GM20431 (cell line): ENCODE measurements around the gene FRMPD2.
"Not testable (repeated sequence)": the region's sequence is repeated elsewhere in the genome, so short reads cannot be mapped to it uniquely, and the experiment has no call there.

Experiments
- in situ Hi-C: fragments of 300-500 bp; cut with MseI, MboI; formaldehyde crosslinking; loops from one replicate; pipeline ENCODE4 v1.15.0; 2020; ENCODE audit warnings: low sequenced_read_pairs; ENCODE audit not compliant: unreplicated experiment

The FRMPD2 gene

DNA sequence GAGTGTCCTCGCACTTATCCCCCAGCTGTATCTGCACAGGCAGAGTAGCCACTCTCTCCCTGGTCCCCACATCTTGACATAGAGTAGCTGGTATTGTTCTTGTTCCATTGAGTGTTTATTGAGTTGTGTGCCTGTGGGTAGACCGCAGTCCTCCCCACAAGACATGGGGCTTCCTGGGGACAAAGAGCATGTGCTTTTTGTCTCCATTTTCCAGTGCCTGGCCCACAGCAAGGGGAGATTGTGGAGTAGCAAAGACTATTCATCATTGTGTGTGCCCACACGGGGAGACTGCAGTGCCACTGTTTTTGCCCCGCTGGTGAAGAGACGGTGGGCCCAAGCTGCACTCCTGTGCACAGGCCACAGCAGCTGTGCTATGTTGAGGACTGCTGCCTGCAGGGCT, 63.5 kb downstream of the FRMPD2 start:
- in situ Hi-C loops, result no loop called here

DNA sequence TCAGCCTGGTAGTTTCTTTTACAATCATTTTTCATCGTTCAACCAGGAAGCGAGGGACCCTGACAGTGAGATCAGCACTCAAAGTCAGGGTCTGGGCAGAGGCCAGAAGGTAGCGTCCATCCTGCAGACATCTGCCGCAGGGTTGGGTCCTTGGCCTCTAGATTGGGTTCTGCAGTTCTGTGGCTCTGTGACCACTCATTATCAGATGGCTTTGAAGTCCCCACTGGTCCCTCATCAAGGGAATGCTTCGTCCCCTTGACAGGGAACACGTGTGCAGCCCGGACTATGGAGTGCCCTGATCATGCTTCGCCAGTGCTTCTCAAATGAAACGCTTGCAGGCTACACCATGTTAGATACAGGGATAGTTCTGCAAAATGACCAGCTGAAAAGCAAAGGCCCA, 64.1 kb downstream of the FRMPD2 start:
- in situ Hi-C loops, result no loop called here

DNA sequence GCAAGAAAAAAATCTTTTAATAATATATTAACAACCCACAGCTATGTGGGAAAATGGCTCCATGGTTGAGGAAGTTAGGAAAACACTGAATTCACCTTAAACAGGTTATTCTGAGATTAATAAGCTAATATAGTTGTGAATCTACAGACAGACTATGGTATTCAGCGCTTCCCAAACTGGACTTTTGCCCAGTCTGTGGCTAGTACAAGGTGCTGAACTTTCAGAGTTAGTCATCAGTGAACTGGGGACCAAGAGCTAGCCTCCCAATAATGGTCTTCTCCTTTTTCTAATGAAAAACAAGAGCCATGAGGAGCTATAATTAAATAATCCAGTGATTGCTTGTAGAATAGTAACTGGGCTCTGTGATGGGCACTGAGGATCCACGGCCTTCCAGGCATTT, 65.3 kb downstream of the FRMPD2 start:
- in situ Hi-C loops, result no loop called here

DNA sequence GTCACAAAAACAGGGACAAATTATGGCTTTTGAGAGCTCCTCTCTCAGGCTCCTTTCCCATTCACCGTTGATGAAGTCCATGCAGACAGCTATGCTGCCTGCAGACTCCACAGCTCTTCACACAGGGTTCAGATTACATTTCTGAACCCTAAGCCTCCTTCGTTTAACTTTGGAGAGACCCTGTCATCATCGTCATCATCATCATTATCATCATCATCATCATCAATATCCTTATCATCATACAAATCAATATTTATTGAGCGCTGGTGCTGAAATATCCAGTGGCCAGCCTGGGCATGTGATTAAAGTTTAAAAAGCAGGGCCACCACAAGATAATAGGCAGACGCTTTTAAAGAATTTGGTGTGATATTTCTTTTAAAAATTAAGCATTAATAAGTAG, 66.6 kb downstream of the FRMPD2 start:
- in situ Hi-C loops, result no loop called here

DNA sequence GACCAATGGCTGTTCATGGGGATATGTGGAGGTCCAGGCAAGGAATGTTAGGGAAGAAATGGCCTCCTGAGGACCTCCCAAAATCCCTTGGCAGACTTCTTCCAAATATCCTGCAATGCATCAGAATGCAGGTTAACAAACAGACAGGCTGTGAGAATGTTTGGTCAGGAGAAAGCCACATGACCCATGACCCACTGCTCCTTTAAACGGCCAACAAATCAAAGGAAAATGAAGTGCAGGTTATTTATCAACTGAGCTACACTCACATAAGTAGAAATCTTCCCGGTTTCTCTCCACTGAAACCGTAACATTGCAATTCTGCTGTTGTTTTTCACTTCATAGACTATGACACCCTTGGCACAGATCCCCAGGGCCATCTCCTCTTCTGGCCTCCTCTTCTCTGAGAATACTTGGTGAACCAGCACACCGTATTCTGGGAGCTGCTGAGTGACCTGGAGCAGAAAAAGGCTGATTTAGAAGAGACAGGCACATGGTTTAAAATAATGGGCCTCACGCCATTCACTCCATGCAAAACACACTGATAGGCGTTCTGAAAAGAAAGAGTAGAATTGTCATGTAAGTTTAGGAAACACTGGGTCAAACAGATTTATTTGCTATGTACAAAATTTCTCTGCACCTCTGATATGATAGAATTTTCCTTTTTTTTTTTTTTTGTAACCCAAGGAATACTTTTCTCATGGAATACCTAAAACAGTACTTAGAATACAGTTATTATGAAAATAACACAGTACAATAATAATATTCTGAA, 67.8 kb downstream of the FRMPD2 start:
- in situ Hi-C loops, result no loop called here

DNA sequence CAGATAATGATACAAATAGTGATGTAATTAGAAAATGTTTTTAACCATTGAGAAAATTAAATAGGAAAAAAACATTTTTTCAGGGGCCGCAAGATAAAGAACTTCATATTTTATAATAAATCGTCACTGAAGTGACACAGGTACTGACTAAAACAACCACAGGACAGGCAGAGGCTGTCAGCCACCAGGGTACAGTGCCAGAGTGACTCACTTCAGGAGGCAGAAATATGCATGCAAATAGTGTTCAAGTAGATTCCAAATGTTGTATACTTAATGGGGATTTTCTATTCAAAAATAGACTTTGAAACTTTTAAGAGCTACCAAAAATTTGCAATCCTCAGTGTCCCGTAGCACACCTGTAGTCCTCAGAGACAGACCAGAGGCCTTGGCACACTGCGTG, 68.6 kb downstream of the FRMPD2 start:
- in situ Hi-C loops, result no loop called here

DNA sequence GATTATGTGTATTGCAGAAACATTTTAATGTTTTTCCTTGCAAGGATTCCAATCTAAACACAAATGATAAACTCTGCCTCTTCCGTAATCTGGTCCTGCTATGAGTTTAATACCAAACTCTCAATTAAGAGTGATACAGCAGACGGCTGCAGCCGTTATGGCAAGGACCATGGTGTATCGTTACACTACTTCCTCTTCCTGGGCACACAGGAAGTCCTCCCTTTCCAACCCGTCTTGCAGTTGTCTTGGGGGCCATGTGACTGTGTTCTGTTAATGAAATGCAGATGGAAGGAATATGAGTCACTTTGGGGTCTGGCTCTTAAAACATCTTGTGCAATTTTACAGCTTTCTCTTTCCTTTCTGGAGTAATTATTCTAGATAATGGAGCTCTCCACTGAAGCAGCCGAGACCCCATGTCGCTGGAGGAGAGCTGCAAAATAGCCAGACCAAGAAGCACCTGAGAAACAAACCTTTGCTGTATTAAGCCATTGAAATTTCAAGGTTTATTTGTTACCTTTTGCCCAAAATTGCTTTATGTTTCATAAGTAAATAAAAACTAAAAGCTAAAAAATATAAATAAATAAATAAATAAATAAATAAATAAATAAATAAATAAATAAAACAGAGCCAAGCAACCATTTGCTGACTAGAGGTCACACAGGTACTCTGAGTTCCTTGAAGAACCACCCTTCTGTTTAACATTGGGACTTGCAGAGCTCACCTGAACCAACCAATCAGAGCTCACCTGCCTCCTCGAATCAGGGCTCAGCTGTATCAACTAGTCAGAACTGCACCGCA, 74.7 kb downstream of the FRMPD2 start:
- in situ Hi-C loops, result no loop called here

DNA sequence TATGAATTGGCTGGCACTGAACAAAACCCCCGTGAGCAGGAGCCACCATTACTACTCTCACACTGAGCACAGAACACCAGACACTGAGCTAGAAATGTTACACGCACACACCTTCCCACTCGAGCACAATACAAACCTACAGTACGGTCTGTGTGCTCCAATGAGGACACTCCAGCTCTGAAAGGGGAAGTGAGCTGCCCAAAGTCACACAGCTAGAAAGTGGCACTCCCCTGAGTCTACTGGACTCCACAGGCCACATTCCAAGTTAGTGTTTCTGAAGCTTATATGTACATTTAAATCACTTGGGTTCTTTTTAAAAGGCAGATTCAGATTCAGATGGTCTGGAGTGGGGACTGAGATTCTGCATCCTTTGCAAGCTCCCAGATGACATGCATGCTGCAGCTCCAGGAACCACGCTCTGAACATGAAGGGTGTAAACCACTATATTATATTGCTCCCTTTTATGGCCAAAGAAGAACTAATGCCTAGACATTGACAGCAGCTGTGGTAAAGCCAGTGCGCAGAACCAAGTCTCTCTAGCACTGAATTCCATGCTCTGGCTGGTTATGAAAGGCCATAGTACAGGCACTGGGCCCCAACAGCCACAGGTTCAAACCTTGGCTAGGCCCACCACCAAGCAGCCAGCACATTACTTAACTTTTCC, 77.1 kb downstream of the FRMPD2 start:
- in situ Hi-C loops, result no loop called here

DNA sequence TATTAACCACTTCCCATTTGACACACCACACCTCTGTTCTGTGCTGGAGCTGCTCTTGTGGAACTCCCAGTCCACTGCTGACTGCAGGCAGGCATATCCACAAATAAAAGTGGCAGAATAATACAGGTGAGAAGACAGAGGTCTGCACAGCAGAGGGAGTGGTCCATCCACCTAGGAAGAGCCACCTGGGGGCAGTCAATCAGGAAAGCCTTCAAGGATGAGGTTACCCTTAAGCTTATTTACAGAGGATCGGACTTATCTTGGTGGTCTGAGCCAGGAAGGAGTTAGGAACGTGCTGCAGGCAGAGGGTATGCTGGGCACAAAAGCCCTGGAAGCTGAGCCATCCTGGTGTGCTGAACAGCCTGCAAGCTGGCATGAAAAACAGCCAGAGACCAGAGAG, 78.7 kb downstream of the FRMPD2 start:
- in situ Hi-C loops, result no loop called here

DNA sequence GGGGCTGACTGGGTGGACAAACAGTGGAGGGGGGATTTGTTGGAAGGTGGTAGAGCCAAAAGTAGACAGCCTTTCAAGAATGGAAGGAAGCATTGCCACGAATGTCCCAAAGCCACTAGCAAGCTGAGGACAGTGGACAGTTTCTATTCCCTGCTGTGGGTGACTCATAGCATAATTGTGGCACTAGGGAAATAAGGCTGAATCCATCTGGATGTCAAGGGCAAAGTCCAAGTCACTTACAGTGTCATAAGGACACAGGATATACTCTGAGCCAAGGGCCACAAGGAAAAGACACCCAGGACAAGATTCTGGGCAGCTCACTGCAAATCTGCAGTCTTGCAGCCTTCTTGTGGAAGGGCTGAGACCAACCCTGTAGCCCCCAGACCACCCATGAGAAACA, 79.7 kb downstream of the FRMPD2 start:
- in situ Hi-C loops, result no loop called here

DNA sequence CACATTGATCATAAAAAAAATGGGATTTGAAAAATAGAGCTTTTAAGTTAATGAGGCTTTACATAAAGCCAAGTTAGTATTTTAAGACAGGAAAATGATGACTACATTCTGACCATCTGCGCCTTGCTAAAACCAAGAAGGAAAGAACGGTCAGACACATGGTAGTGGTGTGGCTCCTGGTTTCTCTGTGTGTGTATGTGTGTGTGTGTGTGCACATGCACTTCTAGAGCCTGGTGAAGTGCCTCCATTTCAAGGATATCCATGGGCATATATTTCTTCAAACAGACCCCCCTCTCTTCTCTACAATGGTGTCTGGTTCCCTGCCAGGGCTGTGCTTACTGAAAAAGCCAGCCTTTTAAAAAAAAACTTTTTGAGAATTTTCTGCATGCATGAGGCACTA, 80.9 kb downstream of the FRMPD2 start:
- in situ Hi-C loops, result no loop called here

DNA sequence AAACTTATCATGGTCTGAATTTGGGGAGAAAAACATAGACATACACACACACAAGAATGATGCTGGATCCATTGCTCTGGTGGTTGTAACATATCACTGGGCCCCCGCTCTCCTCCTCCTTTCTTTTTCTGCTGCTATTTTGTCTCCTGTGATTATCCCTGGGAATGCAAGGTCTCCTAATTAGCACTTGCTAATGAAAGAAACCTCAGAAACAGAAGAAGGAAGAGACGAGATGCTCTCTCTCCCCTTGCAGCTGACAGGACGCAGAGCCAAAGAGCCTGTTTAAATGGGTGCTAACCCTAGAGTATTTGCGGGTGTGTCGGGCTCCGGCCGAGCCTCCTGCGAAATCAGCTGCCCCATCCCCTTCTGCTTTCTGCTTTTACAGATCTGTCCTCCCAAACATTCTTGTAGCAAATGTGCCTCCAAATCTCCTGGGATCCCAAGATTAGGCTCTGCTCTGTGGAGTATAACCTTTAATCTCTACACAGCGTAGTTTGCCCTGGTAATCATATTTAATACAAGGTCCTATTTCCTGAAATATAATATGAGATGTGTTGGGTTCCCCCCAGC, 81.5 kb downstream of the FRMPD2 start:
- in situ Hi-C loops, result no loop called here

DNA sequence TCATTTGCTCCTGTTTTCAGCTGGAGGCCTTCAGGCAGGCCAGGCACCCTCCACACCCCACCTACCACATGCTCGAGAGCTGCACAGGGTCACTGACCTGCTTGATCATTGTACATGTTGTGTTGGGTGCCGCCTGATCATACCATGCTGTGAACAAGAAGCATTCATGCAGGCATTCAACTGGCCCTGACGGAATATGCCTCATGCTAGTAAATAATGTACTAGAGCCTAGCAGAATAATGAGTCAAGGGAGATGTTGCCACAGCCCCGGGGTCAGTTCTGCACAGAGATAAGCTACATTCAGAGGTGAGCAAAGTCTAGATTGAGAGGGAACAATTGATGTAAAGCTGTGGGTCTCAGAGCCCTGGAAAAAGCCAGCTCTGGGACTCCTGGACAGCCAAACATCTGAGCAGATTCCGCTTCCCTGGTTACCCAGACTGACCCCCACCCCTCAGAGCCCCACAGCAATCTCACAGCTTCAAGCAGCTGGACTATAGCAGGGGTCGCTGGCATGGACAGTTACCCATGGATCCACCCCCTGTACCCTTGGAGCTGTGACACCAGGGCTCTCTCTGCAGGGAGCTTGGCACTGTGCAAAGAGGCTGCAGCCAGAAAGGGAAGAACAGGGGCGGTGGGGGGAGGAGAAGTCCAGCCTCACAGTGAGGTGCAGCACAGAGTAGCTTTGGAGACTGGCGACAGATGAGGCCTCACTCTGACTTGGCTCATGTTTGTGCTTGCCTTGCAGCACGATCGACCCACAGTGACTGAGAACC, 86.6 kb downstream of the FRMPD2 start:
- in situ Hi-C loops, result no loop called here

DNA sequence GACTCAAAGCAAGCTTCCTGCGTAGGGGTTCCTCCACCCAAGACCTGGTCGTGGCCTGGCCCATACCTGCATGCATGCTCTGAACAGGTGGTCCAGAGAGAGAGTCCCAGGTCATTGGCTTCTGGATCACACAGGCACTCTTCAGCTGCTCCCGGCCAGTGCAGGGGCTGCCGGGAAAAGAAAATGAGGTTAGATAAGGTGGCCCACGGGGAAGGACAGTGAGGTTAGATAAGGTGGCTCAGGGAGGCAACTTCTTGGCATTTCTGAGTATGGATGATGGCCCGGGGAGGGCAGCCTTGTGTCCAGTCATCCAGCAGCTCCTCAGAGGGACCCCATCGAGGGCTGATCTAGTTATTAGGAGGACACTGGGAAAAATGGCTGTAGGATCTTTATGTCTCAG, 87.4 kb downstream of the FRMPD2 start:
- in situ Hi-C loops, result no loop called here

DNA sequence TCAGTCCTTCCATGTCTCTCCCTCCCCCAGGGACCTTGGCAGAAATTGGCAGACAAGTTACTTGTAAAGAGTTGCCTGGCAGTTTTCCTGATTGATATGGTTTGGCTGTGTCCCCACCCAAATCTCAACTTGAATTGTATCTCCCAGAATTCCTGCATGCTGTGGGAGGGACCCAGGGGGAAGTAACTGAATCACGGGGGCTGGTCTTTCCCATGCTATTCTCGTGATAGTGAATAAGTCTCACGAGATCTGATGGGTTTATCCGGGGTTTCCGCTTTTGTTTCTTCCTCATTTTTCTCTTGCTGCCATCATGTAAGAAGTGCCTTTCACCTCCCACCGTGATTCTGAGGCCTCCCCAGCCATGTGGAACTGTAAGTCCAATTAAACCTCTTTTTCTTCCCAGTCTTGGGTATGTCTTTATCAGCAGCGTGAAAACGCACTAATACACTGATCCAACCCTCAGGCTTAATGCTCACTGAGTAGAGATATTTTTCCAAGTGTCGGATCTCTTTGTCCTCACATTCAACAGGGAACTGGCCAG, 88.2 kb downstream of the FRMPD2 start:
- in situ Hi-C loops, result not testable (repeated sequence)

DNA sequence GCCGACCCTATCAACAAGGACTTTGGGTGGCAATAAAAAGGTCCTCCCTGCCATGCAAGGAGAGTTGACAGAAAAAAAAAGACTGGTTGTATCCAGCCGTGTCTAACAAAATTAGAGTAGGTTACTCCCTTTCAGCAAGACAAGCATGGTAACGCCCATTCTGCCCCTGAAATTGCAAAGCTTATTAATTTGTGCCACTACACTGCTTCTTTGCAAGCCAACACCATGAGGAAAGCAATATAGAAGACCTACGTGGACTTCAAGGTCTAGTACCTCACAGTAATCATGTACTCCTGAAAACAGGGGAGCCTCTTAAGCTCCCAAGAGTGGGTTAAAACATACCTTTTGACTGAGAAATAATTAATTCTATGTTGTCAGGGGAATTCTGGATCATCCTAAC, 90.3 kb downstream of the FRMPD2 start:
- in situ Hi-C loops, result no loop called here

DNA sequence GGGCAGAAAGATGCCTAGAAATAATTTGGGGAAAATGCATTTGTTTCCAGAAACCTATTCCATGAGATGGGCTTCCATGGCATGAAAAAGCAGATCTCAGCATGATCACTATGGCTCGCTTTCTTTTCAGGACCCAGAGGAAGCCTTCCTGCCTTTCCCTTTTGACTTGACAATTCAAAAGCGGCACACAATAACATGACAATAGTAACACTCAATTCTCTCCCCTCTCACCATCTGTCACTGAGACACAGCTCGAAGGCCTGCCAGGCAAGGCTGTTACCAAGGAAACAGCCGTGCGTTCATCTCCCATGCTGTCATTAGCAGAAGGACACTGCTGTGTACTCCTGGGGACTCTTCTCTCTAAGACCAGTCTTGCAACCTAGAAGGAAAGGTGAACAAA, 101.8 kb downstream of the FRMPD2 start:
- in situ Hi-C loops, result not testable (repeated sequence)

DNA sequence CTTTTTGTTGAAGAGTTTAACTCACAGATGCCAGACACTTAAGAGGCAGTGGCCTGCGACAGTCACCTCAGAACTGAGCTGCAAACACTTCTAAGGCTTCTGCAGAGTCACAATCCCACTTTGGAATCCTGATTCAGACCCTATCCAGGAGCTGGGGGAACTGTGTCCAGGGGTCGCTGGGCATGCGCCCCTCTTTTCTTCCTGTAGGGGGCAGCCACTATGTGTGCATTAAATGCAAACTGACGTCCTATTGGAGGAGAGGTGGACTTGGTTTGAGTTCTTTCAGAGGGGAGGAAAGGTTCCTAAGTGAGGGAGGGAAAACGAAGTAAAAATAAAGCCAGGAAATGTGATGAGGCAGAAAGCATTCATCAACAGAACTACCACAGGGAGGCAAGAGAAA, 113.8 kb downstream of the FRMPD2 start:
- in situ Hi-C loops, result not testable (repeated sequence)

DNA sequence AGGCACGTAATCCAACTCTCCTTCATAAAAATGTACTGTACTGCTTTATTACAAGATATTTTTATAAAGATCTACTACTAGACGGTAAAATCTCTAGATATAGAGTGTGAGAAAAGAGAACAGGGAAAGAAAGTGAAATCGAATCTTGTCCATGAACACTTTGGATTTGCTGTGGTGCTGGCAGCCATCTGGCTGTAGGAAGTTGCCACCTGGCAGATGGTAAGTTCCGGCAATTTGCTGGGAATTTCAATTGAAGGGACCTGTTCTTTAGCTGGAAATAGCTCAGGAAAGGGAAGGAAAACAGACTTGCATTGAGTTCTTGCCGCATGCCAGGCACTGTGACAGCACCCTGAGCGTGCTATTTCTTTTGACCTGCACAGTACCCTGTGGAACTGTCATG, 114.3 kb downstream of the FRMPD2 start:
- in situ Hi-C loops, result not testable (repeated sequence)
